Neural progenitor cell (in vitro differentiated cells): ENCODE measurements around the gene TULP1.

Source experiments
- CTCF ChIP-seq: fragments of 200-600 bp; sonication (generic); IDR thresholded peaks from 2 replicates; pipeline ENCODE4 v1.5.1; 2017; ENCODE audit warnings: antibody characterized with exemption, mild to moderate bottlenecking
- EZH2 ChIP-seq: fragments of 200-600 bp; sonication (generic); IDR thresholded peaks from 2 replicates; pipeline ENCODE4 v1.6.1; 2017; ENCODE audit warnings: antibody characterized with exemption, mild to moderate bottlenecking, moderate library complexity
- EZH2phosphoT487 ChIP-seq: fragments of 200-600 bp; sonication (generic); IDR thresholded peaks from 2 replicates; pipeline ENCODE4 v1.6.1; 2017; ENCODE audit warnings: antibody characterized with exemption

GRCh38 chr6:35475573-35475972 lies 37.1 kb downstream of the TULP1 start:
- no peak for TF ChIP-seq CTCF
- no peak for TF ChIP-seq EZH2
- no peak for TF ChIP-seq EZH2phosphoT487
